ENCODE results near the gene NT5DC4.
"Not testable (repeated sequence)": the region's sequence is repeated elsewhere in the genome, so short reads cannot be mapped to it uniquely, and the experiment has no call there.

NT5DC4 gene

GRCh38 chr2:112713926-112714325, 6.9 kb upstream of the NT5DC4 start:
- H2AFZ ChIP-seq, result no peak overlapping the region
- H3K4me3 ChIP-seq (ENCODE audit: low read depth, low read length), result no peak overlapping the region
- TF ChIP-seq CTCF (IDR thresholded peaks at IDR 0.05), result no peak
- H3K79me2 ChIP-seq, result no peaks in the 10 kb centered on the region
- no peaks in the 10 kb centered on the region for H3K9me3 ChIP-seq (ENCODE audit: control insufficient read depth, low read length)
- no peaks in the 10 kb centered on the region for H3K27me3 ChIP-seq (ENCODE audit: control insufficient read depth, insufficient read depth, low read length)
- no peaks in the 10 kb centered on the region for H3K36me3 ChIP-seq (ENCODE audit: control insufficient read depth, insufficient read depth, low read length)
- no peak overlapping the region for H3K27ac ChIP-seq
- no peak overlapping the region for H3K9ac ChIP-seq
- no peak overlapping the region for H3K4me2 ChIP-seq (ENCODE audit: low read length)
- H3K4me1 ChIP-seq, result no peaks in the 10 kb centered on the region

GRCh38 chr2:112714331-112714730, 6.5 kb upstream of the NT5DC4 start:
- TF ChIP-seq CTCF (IDR thresholded peaks at IDR 0.05), result no peak
- Histone ChIP-seq H3K79me2 (no peaks in the 10 kb centered on the region), H2AFZ (no peak overlapping the region), H3K9me3 (ENCODE audit: control insufficient read depth, low read length) (no peaks in the 10 kb centered on the region), H3K27me3 (ENCODE audit: control insufficient read depth, insufficient read depth, low read length) (no peaks in the 10 kb centered on the region), H3K36me3 (ENCODE audit: control insufficient read depth, insufficient read depth, low read length) (no peaks in the 10 kb centered on the region), H3K9ac (no peak overlapping the region), H3K27ac (no peak overlapping the region), H3K4me3 (ENCODE audit: low read depth, low read length) (no peak overlapping the region), H3K4me2 (ENCODE audit: low read length) (no peak overlapping the region), H3K4me1 (no peaks in the 10 kb centered on the region)

- Histone ChIP-seq H3K9me3 (ENCODE audit: control insufficient read depth, low read length) (no peaks in the 10 kb centered on the region), H3K27ac (no peak overlapping the region), H3K36me3 (ENCODE audit: control insufficient read depth, insufficient read depth, low read length) (no peaks in the 10 kb centered on the region), H3K27me3 (ENCODE audit: control insufficient read depth, insufficient read depth, low read length) (no peaks in the 10 kb centered on the region), H3K9ac (no peak overlapping the region), H3K4me1 (no peaks in the 10 kb centered on the region), H3K4me2 (ENCODE audit: low read length) (no peak overlapping the region), H3K4me3 (ENCODE audit: low read depth, low read length) (no peak overlapping the region), H3K79me2 (no peaks in the 10 kb centered on the region), H2AFZ (no peak overlapping the region)
- no peak for TF ChIP-seq CTCF (IDR thresholded peaks at IDR 0.05)
These were observed 5.8 kb upstream of the NT5DC4 start for GRCh38 chr2:112714836-112715631.

- not testable (repeated sequence) for H3K27ac ChIP-seq; H3K36me3 ChIP-seq (ENCODE audit: control insufficient read depth, insufficient read depth, low read length); H3K4me1 ChIP-seq; H3K27me3 ChIP-seq (ENCODE audit: control insufficient read depth, insufficient read depth, low read length); H3K4me3 ChIP-seq (ENCODE audit: low read depth, low read length); H3K9me3 ChIP-seq (ENCODE audit: control insufficient read depth, low read length); H3K4me2 ChIP-seq (ENCODE audit: low read length); H3K9ac ChIP-seq; H2AFZ ChIP-seq; H3K79me2 ChIP-seq
These were observed 4.7 kb upstream of the NT5DC4 start for GRCh38 chr2:112716094-112716493.

GRCh38 chr2:112716826-112717352, 3.9 kb upstream of the NT5DC4 start:
- not testable (repeated sequence) for H3K4me1 ChIP-seq; H3K36me3 ChIP-seq (ENCODE audit: control insufficient read depth, insufficient read depth, low read length); H3K27ac ChIP-seq

More at GRCh38 chr2:112716826-112717352, 3.9 kb upstream of the NT5DC4 start:
- H2AFZ ChIP-seq; H3K9ac ChIP-seq; H3K27me3 ChIP-seq (ENCODE audit: control insufficient read depth, insufficient read depth, low read length); H3K4me3 ChIP-seq (ENCODE audit: low read depth, low read length); H3K9me3 ChIP-seq (ENCODE audit: control insufficient read depth, low read length); H3K4me2 ChIP-seq (ENCODE audit: low read length); H3K79me2 ChIP-seq: not testable (repeated sequence)

Data from parathyroid adenoma (tissue), 2 donors.